ENCODE data around the gene PHKB. TPM values are rescaled to one million over a fixed set of nuclear protein-coding genes. Genes with fewer than 3 reads are reported as not detected.
"Not testable (repeated sequence)": the region's sequence is repeated elsewhere in the genome, so short reads cannot be mapped to it uniquely, and the experiment has no call there.

The PHKB gene
- polyA plus RNA-seq, 1 experiment: 78.7 TPM

GRCh38 chr16:47664653-47665325 lies 203.7 kb downstream of the PHKB start:
- Histone ChIP-seq H3K4me3 (ENCODE audit: low read depth, low read length) (no peak overlapping the region), H3K27me3 (ENCODE audit: control insufficient read depth, insufficient read depth, low read length) (no peaks in the 10 kb centered on the region), H3K27ac (ENCODE audit: low read depth, low read length) (no peak overlapping the region), H3K9me3 (ENCODE audit: control insufficient read depth, insufficient read depth, low read length) (no peaks in the 10 kb centered on the region)
- DNase-seq (ENCODE audit: low read depth, low spot score): no peak
- ChIA-PET CTCF (no interaction called here), POLR2A (no interaction called here)
- TF ChIP-seq, protein P1, sequence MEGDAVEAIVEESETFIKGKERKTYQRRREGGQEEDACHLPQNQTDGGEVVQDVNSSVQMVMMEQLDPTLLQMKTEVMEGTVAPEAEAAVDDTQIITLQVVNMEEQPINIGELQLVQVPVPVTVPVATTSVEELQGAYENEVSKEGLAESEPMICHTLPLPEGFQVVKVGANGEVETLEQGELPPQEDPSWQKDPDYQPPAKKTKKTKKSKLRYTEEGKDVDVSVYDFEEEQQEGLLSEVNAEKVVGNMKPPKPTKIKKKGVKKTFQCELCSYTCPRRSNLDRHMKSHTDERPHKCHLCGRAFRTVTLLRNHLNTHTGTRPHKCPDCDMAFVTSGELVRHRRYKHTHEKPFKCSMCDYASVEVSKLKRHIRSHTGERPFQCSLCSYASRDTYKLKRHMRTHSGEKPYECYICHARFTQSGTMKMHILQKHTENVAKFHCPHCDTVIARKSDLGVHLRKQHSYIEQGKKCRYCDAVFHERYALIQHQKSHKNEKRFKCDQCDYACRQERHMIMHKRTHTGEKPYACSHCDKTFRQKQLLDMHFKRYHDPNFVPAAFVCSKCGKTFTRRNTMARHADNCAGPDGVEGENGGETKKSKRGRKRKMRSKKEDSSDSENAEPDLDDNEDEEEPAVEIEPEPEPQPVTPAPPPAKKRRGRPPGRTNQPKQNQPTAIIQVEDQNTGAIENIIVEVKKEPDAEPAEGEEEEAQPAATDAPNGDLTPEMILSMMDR (IDR thresholded peaks at IDR 0.05; ENCODE audit: low read depth, low read length): no peak

GRCh38 chr16:47666434-47666833 lies 205.3 kb downstream of the PHKB start:
- CTCF ChIA-PET: no interaction called here
- no peak for DNase-seq (ENCODE audit: low read depth, low spot score)
- no peaks in the 10 kb centered on the region for H3K27me3 ChIP-seq (ENCODE audit: control insufficient read depth, insufficient read depth, low read length)
- H3K27ac ChIP-seq (ENCODE audit: low read depth, low read length): no peak overlapping the region
- TF ChIP-seq, protein P1 (IDR thresholded peaks at IDR 0.05; ENCODE audit: low read depth, low read length): no peak
- H3K4me3 ChIP-seq (ENCODE audit: low read depth, low read length): no peak overlapping the region
- no peaks in the 10 kb centered on the region for H3K9me3 ChIP-seq (ENCODE audit: control insufficient read depth, insufficient read depth, low read length)
- POLR2A ChIA-PET: interaction anchor here (1.1 kb wide), 1 partner anchor 205 kb away, joined by 3 read pairs; the partner anchor contains the start of gene PHKB

GRCh38 chr16:47667956-47668355 lies 206.8 kb downstream of the PHKB start:
- DNase-seq (ENCODE audit: low read depth, low spot score): no peak
- Histone ChIP-seq H3K27ac (ENCODE audit: low read depth, low read length) (no peak overlapping the region), H3K9me3 (ENCODE audit: control insufficient read depth, insufficient read depth, low read length) (no peaks in the 10 kb centered on the region), H3K27me3 (ENCODE audit: control insufficient read depth, insufficient read depth, low read length) (no peaks in the 10 kb centered on the region), H3K4me3 (ENCODE audit: low read depth, low read length) (no peak overlapping the region)
- ChIA-PET CTCF (interaction anchor here (0.7 kb wide), 1 partner anchor 526 kb away, joined by 3 read pairs; no protein-coding TSS in a partner anchor), POLR2A (no interaction called here)
- TF ChIP-seq, protein P1 (IDR thresholded peaks at IDR 0.05; ENCODE audit: low read depth, low read length): no peak

GRCh38 chr16:47672475-47672874 lies 211.3 kb downstream of the PHKB start:
- POLR2A ChIA-PET: no interaction called here
- H3K27me3 ChIP-seq (ENCODE audit: control insufficient read depth, insufficient read depth, low read length): no peaks in the 10 kb centered on the region
- no peak for DNase-seq (ENCODE audit: low read depth, low spot score)
- TF ChIP-seq, protein P1 (IDR thresholded peaks at IDR 0.05; ENCODE audit: low read depth, low read length): no peak
- H3K27ac ChIP-seq (ENCODE audit: low read depth, low read length): no peak overlapping the region
- H3K4me3 ChIP-seq (ENCODE audit: low read depth, low read length): no peak overlapping the region
- CTCF ChIA-PET: no interaction called here
- no peaks in the 10 kb centered on the region for H3K9me3 ChIP-seq (ENCODE audit: control insufficient read depth, insufficient read depth, low read length)

- Histone ChIP-seq H3K4me3 (ENCODE audit: low read depth, low read length) (no peak overlapping the region), H3K27me3 (ENCODE audit: control insufficient read depth, insufficient read depth, low read length) (no peaks in the 10 kb centered on the region), H3K9me3 (ENCODE audit: control insufficient read depth, insufficient read depth, low read length) (no peaks in the 10 kb centered on the region), H3K27ac (ENCODE audit: low read depth, low read length) (no peak overlapping the region)
- CTCF ChIA-PET: no interaction called here
- DNase-seq (ENCODE audit: low read depth, low spot score): no peak
- POLR2A ChIA-PET: no interaction called here
- TF ChIP-seq, protein P1 (IDR thresholded peaks at IDR 0.05; ENCODE audit: low read depth, low read length): no peak
Observed at GRCh38 chr16:47676635-47677177, 215.6 kb downstream of the PHKB start.

DNA sequence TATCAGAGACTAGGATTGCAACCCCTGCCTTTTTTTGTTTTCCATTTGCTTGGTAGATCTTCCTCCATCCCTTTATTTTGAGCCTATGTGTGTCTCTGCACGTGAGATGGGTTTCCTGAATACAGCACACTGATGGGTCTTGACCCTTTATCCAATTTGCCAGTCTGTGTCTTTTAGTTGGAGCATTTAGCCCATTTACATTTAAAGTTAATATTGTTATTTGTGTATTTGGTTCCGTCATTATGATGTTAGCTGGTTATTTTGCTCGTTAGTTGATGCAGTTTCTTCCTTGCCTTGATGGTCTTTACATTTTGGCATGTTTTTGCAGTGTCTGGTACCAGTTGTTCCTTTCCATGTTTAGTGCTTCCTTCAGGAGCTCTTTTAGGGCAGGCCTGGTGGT lies 220.4 kb downstream of the PHKB start:
- DNase-seq (ENCODE audit: low read depth, low spot score); CTCF ChIA-PET; H3K27ac ChIP-seq (ENCODE audit: low read depth, low read length); H3K27me3 ChIP-seq (ENCODE audit: control insufficient read depth, insufficient read depth, low read length); H3K9me3 ChIP-seq (ENCODE audit: control insufficient read depth, insufficient read depth, low read length); POLR2A ChIA-PET; H3K4me3 ChIP-seq (ENCODE audit: low read depth, low read length): not testable (repeated sequence)
